WERI-Rb-1 (cell line): ENCODE results near the gene MGST2.

Experiments used
- DNase-seq: peaks from one replicate; pipeline ENCODE4 v3.0.0-alpha.2; 2020
- H3K27ac ChIP-seq: fragments of 250-450 bp; sonication (Bioruptor Pico); 2 replicates; pipeline ENCODE4 v1.5.1; 2020; ENCODE audit warnings: mild to moderate bottlenecking, moderate library complexity
- H3K27me3 ChIP-seq: fragments of 250-450 bp; sonication (Bioruptor Pico); 2 replicates; pipeline ENCODE4 v1.5.1; 2021; ENCODE audit warnings: mild to moderate bottlenecking, low read depth, moderate library complexity; ENCODE audit not compliant: insufficient read depth, severe bottlenecking
- H3K36me3 ChIP-seq: fragments of 250-450 bp; sonication (Bioruptor Pico); 2 replicates; pipeline ENCODE4 v1.5.1; 2020; ENCODE audit warnings: mild to moderate bottlenecking, moderate library complexity
- H3K4me3 ChIP-seq: 2 replicates; pipeline ENCODE4 v1.5.1; 2011; ENCODE audit warnings: low read depth, mild to moderate bottlenecking, control low read depth, low read length
- H3K9me3 ChIP-seq: fragments of 250-450 bp; sonication (Bioruptor Pico); 2 replicates; pipeline ENCODE4 v1.5.1; 2021; ENCODE audit warnings: mild to moderate bottlenecking, moderate library complexity; ENCODE audit not compliant: severe bottlenecking
- TF ChIP-seq, protein P1 (sequence below): IDR thresholded peaks from 2 replicates; pipeline ENCODE4 v1.5.1; 2011; ENCODE audit warnings: low read depth, mild to moderate bottlenecking, control low read depth, inconsistent platforms, low read length

Gene MGST2

GRCh38 chr4:139641218-139641617 lies 24.4 kb upstream of the MGST2 start:
- no peak overlapping the region for H3K27ac ChIP-seq
- peaks cover 19% of the 10 kb centered on the region for H3K9me3 ChIP-seq
- no peak for DNase-seq
- H3K27me3 ChIP-seq = peaks cover 2% of the 10 kb centered on the region
- H3K4me3 ChIP-seq = no peak overlapping the region
- TF ChIP-seq, protein P1, sequence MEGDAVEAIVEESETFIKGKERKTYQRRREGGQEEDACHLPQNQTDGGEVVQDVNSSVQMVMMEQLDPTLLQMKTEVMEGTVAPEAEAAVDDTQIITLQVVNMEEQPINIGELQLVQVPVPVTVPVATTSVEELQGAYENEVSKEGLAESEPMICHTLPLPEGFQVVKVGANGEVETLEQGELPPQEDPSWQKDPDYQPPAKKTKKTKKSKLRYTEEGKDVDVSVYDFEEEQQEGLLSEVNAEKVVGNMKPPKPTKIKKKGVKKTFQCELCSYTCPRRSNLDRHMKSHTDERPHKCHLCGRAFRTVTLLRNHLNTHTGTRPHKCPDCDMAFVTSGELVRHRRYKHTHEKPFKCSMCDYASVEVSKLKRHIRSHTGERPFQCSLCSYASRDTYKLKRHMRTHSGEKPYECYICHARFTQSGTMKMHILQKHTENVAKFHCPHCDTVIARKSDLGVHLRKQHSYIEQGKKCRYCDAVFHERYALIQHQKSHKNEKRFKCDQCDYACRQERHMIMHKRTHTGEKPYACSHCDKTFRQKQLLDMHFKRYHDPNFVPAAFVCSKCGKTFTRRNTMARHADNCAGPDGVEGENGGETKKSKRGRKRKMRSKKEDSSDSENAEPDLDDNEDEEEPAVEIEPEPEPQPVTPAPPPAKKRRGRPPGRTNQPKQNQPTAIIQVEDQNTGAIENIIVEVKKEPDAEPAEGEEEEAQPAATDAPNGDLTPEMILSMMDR = no peak
- no peaks in the 10 kb centered on the region for H3K36me3 ChIP-seq

- no peak for DNase-seq
- Histone ChIP-seq H3K9me3 (peaks cover 19% of the 10 kb centered on the region), H3K4me3 (no peak overlapping the region), H3K36me3 (no peaks in the 10 kb centered on the region), H3K27me3 (no peaks in the 10 kb centered on the region), H3K27ac (no peak overlapping the region)
- TF ChIP-seq, protein P1 = no peak
These were observed 23.3 kb upstream of the MGST2 start for GRCh38 chr4:139642364-139642763.

- DNase-seq = no peak
- Histone ChIP-seq H3K36me3 (no peaks in the 10 kb centered on the region), H3K27ac (no peak overlapping the region), H3K4me3 (no peak overlapping the region), H3K9me3 (peaks cover 14% of the 10 kb centered on the region), H3K27me3 (no peaks in the 10 kb centered on the region)
- TF ChIP-seq, protein P1 = no peak
These were observed 22.4 kb upstream of the MGST2 start for GRCh38 chr4:139643042-139643895.

DNA sequence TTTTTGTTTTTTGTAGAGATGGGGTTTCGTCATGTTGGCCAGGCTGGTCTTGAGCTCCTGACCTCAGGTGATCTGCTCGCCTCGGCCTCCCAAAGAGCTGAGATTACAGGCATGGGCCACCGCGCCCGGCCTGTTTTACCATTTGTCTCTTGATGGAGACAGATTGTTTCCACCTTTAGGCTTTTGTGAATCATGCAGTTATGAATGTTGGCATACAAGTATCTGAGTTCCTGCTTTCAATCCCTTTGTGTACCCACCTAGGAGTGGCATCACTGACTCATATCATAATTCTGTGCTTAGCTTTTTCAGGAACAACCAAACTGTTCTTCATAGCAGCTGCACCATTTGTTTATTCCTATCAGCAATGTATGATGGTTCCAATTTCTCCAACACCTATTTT lies 20.2 kb upstream of the MGST2 start:
- Histone ChIP-seq H3K27me3 (no peaks in the 10 kb centered on the region), H3K36me3 (no peaks in the 10 kb centered on the region), H3K27ac (no peak overlapping the region), H3K4me3 (no peak overlapping the region), H3K9me3 (no peaks in the 10 kb centered on the region)
- no peak for DNase-seq
- TF ChIP-seq, protein P1 = no peak

DNA sequence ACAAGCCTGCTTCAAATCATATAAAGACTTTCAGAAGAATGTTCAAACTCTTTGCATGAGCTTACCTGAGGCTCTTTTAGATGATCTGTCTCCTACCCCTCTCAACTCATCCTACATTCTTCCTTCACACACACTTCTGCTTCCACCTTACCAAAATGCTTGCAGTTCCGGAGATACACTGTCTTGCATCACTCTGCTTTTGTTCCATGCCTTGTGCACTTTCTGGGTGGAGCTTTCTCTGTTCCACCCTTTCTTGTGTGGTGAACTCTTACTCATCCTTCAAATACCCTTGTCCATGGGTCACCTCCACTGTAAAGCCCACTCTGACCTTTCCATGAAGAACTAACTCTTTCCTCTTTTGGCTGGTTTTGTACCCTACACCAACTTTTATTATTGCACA lies 18.4 kb upstream of the MGST2 start:
- H3K36me3 ChIP-seq = no peaks in the 10 kb centered on the region
- TF ChIP-seq, protein P1 = no peak
- DNase-seq = no peak
- no peaks in the 10 kb centered on the region for H3K9me3 ChIP-seq
- H3K4me3 ChIP-seq = no peak overlapping the region
- H3K27ac ChIP-seq = no peak overlapping the region
- H3K27me3 ChIP-seq = no peaks in the 10 kb centered on the region

DNA sequence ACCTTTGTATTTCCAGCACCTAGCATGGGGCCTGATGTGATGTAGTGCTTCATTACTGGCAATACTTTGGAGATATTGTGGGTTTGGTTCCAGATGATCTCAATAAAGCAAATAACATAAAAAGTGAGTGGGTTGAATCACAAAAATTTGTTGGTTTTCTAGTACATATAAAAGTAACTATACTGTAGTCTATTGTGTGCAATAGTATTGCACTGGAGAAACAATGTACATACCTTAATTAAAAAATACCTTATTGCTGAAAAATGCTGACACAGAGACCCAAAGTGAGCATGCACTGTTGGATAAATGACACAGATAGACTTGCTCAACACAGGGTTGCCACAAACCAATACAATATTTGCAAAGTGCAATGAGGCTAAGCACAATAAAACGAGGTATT lies 17.7 kb upstream of the MGST2 start:
- no peak for DNase-seq
- Histone ChIP-seq H3K9me3 (no peaks in the 10 kb centered on the region), H3K36me3 (no peaks in the 10 kb centered on the region), H3K4me3 (no peak overlapping the region), H3K27me3 (no peaks in the 10 kb centered on the region), H3K27ac (no peak overlapping the region)
- TF ChIP-seq, protein P1 = no peak
